ENCODE measurements around the gene SLC9A9. TPM values are rescaled to one million over a fixed set of nuclear protein-coding genes. Genes with fewer than 3 reads are reported as not detected.

SLC9A9 gene
- total and polyA plus RNA-seq, 7 donors: 1.3 to 5.4 (median 2.9) TPM

DNA sequence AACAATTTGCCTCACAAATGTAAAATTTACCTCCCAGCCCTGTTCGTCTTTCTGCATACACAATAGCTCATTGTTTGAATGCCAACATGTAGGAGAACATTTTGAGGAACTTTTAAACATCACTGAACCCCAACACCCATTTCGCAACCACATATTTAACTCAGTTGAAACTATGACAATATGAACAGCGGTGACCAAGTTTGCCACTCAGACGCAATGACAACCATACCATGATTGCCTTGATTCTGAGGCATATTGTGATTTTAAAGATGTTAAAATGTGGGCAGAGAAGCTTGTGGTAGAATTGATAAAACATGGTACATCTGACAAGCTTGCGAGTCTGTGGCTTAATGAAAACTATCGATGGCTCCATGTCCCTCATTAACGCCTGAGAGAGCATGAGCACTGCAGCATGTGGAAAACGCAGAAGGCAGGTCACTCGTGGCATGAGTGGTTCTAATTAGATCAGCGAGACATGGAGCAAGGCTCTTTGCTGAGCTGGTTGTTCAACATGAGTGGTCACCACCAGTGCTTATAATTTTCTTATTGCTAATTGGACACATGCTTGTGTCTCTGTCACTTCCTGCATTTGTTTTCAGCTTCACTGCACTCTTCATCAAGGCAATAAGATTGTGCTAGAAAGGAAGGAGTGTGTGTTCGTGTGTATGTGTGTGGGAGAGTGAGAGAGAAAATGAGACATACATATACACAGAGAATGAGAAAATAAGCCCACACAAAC lies 611.9 kb downstream of the SLC9A9 start:
- TF ChIP-seq CTCF (IDR thresholded peaks at IDR 0.05): no peak
- intact Hi-C loops (cut with DNase I): no loop called here
- Histone ChIP-seq H3K27ac (no peak overlapping the region), H3K4me1 (no peaks in the 10 kb centered on the region), H3K9me3 (no peaks in the 10 kb centered on the region), H3K27me3 (ENCODE audit: insufficient read depth in 3 of 3, low read length in 2 of 3) (peaks cover 0 to 3% (median 2%) of the 10 kb centered on the region in 3 donors), H3K4me3 (no peak overlapping the region), H3K36me3 (ENCODE audit: insufficient read depth in 1 of 2, low read depth in 1 of 2) (no peaks in the 10 kb centered on the region)
- ATAC-seq: no peak
- DNase-seq: no peak
- 84 to 89% (median 86%) methylated on average over 11 of the region's 11 CpGs for WGBS, 3 donors

DNA sequence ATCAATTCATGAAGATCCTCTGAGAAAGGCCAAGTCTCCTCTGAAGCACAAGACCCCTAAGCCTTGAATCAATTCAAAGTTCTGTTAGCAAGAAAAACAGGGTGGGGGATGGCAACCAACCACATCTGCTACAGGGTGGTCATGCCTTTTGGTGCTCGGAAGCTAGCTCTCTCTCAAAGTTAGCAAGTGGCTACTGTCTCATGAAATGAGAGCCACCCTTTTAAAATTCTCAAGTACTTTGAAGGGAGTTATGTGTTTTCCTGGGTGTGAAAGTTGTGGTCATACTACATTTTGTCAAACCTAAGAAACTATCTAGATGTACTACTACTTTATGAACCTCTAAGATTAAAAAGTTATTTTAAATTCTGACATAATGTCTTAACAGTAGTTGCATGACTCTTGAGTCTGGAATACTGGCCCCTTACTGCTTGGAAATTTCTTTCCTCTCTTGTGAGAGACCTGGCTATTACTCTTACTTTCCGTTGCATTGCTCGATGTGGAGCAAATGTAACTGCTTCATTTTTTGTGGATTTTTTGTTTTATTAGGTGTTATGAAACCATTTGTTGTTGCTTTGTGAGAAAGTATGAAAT lies 612.6 kb downstream of the SLC9A9 start:
- no peaks in the 10 kb centered on the region for H3K9me3 ChIP-seq
- intact Hi-C loops (cut with DNase I): no loop called here
- 60 to 76% (median 69%) methylated on average over 3 of the region's 3 CpGs for WGBS, 3 donors
- ATAC-seq (no peak), DNase-seq (no peak)
- H3K27me3 ChIP-seq (ENCODE audit: insufficient read depth in 3 of 3, low read length in 2 of 3): peaks cover 0 to 3% (median 2%) of the 10 kb centered on the region in 3 donors
- H3K36me3 ChIP-seq (ENCODE audit: insufficient read depth in 1 of 2, low read depth in 1 of 2): no peaks in the 10 kb centered on the region
- no peak overlapping the region for H3K27ac ChIP-seq
- H3K4me1 ChIP-seq: no peaks in the 10 kb centered on the region
- TF ChIP-seq CTCF (IDR thresholded peaks at IDR 0.05): no peak
- H3K4me3 ChIP-seq: no peak overlapping the region

GRCh38 chr3:143234526-143234925 lies 613.7 kb downstream of the SLC9A9 start:
- Histone ChIP-seq H3K27me3 (ENCODE audit: insufficient read depth in 3 of 3, low read length in 2 of 3) (peaks cover 0 to 3% (median 2%) of the 10 kb centered on the region in 3 donors), H3K27ac (no peak overlapping the region), H3K9me3 (no peaks in the 10 kb centered on the region), H3K4me1 (no peaks in the 10 kb centered on the region), H3K36me3 (ENCODE audit: insufficient read depth in 1 of 2, low read depth in 1 of 2) (no peaks in the 10 kb centered on the region), H3K4me3 (no peak overlapping the region)
- 73 to 80% (median 77%) methylated on average over 1 of the region's 1 CpG for WGBS, 3 donors
- no peak for TF ChIP-seq CTCF (IDR thresholded peaks at IDR 0.05)
- ATAC-seq (no peak), DNase-seq (no peak)
- intact Hi-C loops (cut with DNase I): no loop called here

GRCh38 chr3:143232981-143233380 lies 615.3 kb downstream of the SLC9A9 start:
- no peak for TF ChIP-seq CTCF (IDR thresholded peaks at IDR 0.05)
- Histone ChIP-seq H3K27me3 (ENCODE audit: insufficient read depth in 3 of 3, low read length in 2 of 3) (peaks cover 0 to under 1% (median 0%) of the 10 kb centered on the region in 3 donors), H3K4me1 (no peaks in the 10 kb centered on the region), H3K4me3 (no peak overlapping the region), H3K27ac (no peak overlapping the region), H3K9me3 (no peaks in the 10 kb centered on the region), H3K36me3 (ENCODE audit: insufficient read depth in 1 of 2, low read depth in 1 of 2) (no peaks in the 10 kb centered on the region)
- DNase-seq (no peak), ATAC-seq (no peak)
- 71 to 93% (median 85%) methylated on average over 1 of the region's 1 CpG for WGBS, 3 donors
- intact Hi-C loops (cut with DNase I): no loop called here

Data from psoas muscle (tissue), 8 donors.